H1 (cell line): ENCODE results near the gene CDCA3.

ENCODE experiments used
- CHD7 ChIP-seq: fragments of 300-600 bp; sonication (generic); IDR thresholded peaks from 2 replicates; pipeline ENCODE4 v1.7.1; 2012; ENCODE audit warnings: low read length, moderate library complexity, mild to moderate bottlenecking, inconsistent platforms; ENCODE audit not compliant: insufficient replicate concordance
- CTCF ChIP-seq, 3 experiments: IDR thresholded peaks; 1 replicate in 2 of 3; 2 replicates in 1 of 3; pipeline versions ENCODE4 v1.5.1 to v1.6.1; 2011; ENCODE audit warnings: low read length in 3 of 3, mild to moderate bottlenecking in 3 of 3, inconsistent platforms in 2 of 3, low read depth in 1 of 3, moderate library complexity in 1 of 3; ENCODE audit not compliant: insufficient read depth in 1 of 3; ENCODE audit errors: control extremely low read depth in 1 of 3
- E2F6 ChIP-seq: IDR thresholded peaks from 2 replicates; pipeline ENCODE4 v1.6.1; 2012; ENCODE audit warnings: inconsistent platforms
- POLR2AphosphoS5 ChIP-seq: IDR thresholded peaks from 2 replicates; pipeline ENCODE4 v1.6.1; 2011; ENCODE audit warnings: low read depth, low read length
- RXRA ChIP-seq: IDR thresholded peaks from 2 replicates; pipeline ENCODE4 v1.6.1; 2011; ENCODE audit warnings: low read depth, mild to moderate bottlenecking, low read length, moderate library complexity; ENCODE audit not compliant: insufficient read depth

DNA sequence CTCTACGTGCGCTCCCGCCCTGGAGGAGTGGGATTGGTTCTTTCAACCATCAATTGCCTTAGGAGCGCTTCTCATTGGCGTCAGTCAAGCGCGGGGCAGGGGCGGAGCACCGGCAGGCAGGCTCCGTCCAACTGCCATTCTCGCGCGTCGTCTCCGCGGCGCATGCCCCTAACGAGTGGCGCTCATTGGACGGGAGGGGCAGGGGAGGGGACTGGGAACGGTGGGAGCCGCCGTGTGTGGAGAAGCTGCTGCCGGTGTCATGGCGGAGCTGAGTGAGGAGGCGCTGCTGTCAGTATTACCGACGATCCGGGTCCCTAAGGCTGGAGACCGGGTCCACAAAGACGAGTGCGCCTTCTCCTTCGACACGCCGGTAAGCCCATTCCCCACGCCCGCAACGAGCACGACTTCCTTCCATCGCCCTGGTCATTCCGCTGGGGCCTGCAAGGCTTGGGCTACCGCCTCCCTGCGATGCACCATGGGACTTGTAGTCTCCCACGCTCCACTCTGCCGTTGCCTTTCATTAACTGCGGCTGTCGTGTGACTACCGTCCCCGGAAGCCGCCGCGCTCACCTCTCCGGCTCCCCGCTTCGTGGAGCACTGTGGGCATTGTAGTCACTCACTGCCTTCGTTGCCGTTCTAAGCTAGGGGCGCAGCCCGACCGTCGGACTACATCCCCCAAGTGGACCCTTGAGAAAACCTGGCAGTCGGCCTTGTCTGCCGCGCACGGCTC, 1.0 kb upstream of the CDCA3 start, which contains the start of gene USP5:
- no peak for TF ChIP-seq RXRA
- TF ChIP-seq POLR2AphosphoS5: peak; percentile 74; the same call in 1 of the 2 replicates
- no peak for TF ChIP-seq CTCF (IDR thresholded peaks at IDR 0.05; ENCODE audit: control extremely low read depth in 1 of 3, insufficient read depth in 1 of 3, low read depth in 1 of 3, low read length in 3 of 3)
- TF ChIP-seq E2F6: peak; percentile 86
- no peak for TF ChIP-seq CHD7
